GM19239 (cell line): ENCODE data around the gene TRAPPC3.

Source experiments
- DNase-seq: peaks from one replicate; pipeline ENCODE4 v3.0.0; 2011; ENCODE audit warnings: low spot score; ENCODE audit not compliant: insufficient read length
- FAIRE-seq: peaks from 2 replicates; lab custom pipeline; 2011; peaks lifted over from hg19 to GRCh38; lab: Jason Lieb, UNC

Gene TRAPPC3

GRCh38 chr1:36088577-36089392, 60.5 kb downstream of the TRAPPC3 start, which contains the start of gene ADPRS:
ADPRS (plus strand) TSS chr1:36088892; CDS start chr1:36088905, 13 bp downstream.
- peak; percentile 93 for FAIRE-seq

GRCh38 chr1:36088265-36088576, 61.1 kb downstream of the TRAPPC3 start:
- FAIRE-seq = no peak
- DNase-seq = no peak

More at GRCh38 chr1:36088577-36089392, 60.5 kb downstream of the TRAPPC3 start, which contains the start of gene ADPRS:
- DNase-seq = peak; percentile 95

- no peak for DNase-seq
- no peak for FAIRE-seq
These were observed 61.8 kb downstream of the TRAPPC3 start for GRCh38 chr1:36087233-36088123.
